GM21723 (cell line): ENCODE results near the gene PPP1R3F.

Experiments
- ATAC-seq: cut with Tn5 transposase; IDR thresholded peaks from one replicate; pipeline ENCODE4 v1.9.1; 2021; ENCODE audit warnings: mild to moderate bottlenecking, moderate library complexity; ENCODE audit not compliant: unreplicated experiment

The PPP1R3F gene

DNA sequence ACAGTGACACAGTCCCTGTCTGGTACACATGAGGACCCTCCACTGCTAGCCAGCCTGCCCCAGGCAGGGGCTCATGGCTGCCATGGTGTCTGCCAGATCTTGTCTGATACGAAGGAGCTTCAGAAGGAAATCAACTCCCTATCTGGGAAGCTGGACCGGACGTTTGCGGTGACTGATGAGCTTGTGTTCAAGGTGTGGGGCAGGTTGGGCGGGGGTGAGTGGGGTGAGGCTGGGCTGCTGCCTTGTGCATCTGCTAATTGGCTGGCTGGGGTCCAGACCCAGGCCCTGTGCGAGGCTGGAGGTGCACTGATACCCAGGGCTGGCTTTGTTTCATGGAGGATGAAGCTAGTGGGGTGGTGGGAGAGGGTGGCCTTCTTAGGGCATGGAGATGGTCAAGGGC, 20.5 kb upstream of the PPP1R3F start:
- ATAC-seq, result no peak

DNA sequence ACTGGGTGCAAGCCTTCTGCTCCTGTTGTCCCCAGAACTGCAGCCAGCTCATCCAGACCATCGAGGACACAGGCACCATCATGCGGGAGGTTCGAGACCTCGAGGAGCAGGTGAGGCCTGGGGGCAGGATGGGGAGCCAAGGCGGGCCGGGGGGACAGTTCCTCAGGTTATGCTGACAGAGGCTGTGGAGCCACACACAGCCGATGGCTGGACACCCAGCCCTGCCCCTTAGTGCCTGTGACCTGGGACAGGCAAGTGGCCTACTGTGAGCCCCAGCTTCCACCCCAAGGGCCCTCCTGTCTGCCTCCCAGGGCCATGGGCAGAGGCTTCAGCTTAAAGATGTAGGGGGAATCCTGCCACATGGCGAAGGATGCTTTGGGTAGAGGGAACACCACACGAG, 20.0 kb upstream of the PPP1R3F start:
- no peak for ATAC-seq

DNA sequence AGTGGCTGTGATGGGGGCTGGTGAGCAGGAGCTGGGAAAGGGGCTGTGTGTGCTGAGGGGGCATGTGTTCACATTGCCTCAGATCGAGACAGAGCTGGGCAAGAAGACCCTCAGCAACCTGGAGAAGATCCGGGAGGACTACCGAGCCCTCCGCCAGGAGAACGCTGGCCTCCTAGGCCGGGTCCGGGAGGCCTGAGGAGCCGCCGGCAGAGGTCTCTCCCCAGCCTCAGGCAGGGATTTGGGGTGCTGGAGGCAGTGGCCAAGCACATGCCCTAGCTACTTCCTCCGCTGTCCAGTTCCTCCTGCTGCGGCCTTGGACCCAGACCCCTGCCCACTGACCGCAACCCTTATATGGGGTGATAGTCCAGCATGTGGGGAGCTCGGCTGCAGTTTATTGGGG, 19.5 kb upstream of the PPP1R3F start:
- ATAC-seq, result no peak

DNA sequence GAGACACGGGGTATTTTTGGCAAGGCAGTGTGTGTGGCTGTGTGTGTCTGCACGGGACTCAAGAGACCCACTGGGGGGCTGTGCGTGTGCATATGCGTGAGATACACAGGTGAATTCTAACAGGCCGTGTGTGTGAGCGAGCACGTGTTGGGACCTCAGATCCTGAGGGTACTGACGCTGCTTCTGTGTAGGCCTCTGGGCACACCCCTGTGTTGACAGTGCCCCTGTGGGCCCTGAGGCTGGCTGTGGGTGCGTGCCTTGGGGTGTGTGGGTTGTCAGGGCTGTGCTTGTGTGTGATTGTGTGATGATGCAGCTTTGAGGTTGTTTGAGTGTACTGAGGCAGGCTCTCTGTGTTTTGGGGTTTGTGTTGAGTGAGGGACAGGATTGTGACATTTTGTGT, 19.0 kb upstream of the PPP1R3F start:
- no peak for ATAC-seq

DNA sequence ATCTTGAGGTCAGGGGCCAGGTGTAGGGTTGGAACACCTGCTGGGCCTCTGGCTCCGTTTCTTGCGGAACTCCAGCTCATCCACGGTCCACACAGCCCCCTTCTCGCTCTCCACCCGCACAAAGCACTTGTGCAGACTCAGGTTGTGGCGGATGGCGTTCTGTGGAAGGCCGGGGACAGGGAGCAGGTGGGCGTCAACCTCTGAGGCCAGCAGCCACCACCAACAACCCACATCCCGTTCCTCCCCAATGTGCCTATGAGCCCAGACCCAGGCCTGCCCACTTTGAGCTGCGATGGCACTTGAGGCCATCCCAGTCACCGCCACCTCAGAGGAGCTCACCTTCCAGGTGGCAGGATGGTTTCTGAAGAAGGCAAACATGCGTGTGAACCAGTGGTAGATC, 18.3 kb upstream of the PPP1R3F start:
- no peak for ATAC-seq

DNA sequence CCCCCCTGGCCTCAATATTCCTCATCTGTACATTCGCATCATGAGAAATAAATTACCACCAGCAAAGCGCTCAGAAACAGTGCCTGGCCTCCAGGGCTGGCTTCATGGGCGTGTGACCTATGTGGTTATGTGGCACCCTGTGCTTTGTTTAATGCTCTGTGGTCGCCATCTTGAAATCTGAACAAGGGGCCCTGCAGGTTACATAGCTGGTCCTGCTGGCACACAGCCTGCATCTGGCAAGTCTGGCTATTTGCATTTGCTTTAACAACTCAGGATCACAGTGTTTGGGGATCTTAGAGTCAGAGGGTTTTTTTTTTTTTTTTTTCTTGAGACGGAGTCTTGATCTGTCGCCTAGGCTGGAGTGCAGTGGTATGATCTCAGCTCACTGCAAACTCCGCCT, 15.0 kb upstream of the PPP1R3F start:
- ATAC-seq, result no peak

DNA sequence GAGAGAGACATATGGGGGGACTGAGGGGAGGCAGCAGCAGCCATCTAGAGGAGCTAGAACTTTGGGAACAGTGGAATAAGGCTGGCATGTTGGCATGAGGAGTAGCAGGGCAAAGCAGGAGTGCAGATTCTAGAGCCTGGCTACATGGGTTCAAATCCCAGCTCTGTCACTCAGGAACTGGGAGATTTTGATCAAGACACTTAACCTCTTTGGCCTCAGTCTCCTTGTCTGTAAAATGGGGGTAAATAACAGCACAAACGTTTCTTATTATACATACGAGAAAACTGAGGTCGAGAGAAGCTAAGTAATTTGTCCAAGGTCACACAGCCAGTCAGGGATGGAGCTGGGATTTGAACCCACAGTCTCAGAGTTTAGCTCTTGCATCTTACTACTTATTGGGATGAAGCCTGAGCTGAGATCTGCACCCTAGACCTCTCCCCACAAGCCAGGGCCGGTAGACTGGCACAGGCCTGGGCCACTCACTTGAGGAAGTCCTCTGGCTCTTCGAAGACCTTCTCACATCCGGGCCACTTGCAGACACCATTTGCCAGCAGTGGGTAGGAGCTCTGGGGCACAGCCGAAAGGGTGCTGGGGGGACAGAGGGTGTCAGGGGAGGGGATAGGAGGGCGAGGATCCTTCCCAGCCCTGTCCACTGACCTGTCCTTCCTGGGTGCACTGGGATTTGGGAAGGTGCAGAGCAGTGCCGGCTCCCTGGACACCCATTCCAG, 13.2 kb upstream of the PPP1R3F start:
- no peak for ATAC-seq

DNA sequence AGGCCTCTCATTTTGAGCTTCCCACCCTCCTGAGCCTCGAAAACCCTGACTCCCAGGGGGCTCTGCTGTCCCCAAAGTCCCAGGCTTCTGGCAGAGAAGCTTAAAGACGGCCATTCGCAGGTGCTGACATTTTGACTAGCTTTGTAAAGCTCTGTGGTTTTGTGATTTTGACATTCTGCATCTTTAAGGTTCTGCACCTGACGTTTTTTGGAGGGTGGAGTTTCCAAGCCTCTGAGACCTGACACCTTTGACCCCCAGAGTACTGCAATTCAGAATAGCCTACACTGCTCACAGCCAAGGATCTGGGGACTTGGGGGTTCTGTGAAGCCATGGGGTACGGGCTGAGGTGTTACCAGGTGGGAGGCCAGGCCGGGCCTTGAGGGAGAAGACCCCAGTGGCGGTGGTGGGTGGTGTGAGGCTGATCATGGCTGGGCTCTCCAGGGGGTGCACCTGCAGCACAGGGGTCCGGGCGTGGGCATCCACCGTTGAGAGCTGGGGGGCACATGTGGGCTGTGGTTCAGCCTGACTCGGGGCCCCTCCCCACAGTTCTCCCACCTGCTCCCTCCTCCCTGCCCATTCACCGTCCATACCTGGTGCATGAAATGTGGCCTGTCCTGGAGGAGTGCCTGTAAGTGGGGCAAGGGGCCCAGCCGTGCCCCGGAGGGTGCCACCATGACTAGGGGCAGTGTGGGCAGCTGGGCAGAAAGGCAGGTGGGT, 12.4 kb upstream of the PPP1R3F start:
- no peak for ATAC-seq

DNA sequence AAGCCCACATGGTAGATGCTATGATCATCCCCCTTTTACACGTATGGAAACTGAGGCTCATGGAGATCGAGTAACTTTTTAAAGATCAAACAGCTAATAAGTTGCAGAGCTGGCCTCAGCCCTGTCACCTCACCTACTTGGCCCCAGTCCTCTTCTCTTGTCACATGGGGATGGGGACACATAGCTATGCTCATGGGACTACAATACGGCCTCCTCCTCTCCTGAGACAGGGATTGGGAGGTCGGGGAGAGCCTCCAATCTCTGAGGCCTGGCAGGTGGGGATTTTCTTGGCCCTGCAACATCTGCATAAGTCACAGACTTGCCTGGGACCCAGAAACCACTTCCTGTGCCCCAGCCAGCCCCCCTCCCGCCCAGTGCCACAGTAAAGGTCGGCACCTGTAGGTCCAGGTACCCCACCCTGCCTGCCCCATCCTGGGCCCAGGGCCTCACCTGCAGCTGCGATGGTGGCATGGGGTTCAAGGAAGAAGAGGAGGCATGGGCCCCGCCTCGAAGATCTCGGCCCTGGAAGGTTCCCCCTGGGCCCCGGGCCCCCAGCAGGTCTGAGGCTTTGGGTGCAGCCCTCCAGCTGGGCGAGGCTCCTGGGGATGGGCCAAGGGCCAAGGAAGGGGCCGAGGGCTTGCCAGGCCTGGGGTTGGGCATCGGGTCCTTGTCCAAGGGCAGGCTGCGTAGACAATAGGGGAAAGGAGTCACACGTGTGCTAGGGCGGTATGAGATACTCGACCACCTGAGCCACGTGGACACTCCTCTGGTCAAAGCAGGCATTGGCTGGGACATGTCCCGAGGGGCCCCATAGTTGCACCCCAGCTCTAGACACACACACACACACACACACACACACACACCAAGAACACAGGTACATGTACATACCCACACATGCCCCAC, 11.5 kb upstream of the PPP1R3F start:
- no peak for ATAC-seq

DNA sequence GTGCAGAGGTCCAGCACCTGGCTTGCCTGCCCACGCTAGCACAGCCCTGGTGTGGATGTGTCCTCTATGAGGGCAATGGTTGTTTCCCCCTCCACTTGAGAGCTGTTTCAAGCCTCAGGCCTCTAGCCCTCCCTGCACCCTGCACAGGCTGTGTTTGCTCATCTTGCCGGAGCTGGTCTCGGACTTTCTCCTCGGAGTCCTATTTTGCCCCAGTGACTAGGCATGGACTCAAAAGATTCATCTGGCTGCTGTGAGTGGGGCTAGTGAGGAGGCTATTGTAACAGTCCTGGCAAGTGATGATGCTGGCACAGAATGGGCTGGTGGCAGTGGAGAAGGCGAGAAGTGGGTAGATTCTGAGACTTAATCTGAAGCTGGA, 10.9 kb upstream of the PPP1R3F start:
- ATAC-seq, result no peak

DNA sequence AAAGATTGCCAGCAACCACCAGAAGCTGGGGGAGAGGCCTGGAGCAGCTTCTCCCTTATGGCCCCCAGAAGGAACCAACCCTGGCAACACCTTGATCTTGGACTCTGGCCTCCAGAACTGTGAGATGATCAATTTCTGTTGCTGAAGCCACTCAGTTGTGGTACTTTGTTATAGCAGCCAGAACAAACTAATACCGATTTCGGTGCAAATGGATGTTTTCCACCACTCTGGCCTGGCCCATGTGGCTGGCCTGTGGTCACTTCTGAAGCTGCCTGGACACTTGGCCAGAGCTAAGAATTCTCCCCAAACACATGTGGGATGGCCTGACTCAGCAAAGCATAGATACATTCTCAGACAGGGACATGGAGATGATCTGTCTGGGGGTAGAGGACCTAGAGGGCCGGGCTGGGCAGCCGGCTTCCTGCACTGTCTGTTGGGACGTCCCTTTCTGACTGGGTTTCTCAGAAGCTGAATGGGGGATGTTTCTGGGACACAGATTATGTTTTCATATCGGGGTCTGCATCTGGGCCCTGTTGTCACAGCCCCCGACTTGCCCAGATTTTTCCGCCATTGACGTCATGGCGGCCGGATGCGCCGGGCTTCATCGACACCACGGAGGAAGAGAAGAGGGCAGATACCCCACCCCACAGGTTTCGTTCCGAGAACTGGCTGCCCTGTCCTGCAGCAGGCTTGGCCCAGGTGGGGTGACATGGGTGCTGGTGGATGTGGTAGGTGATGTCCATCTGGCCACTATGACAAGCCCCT, 9.2 kb upstream of the PPP1R3F start:
- no peak for ATAC-seq

DNA sequence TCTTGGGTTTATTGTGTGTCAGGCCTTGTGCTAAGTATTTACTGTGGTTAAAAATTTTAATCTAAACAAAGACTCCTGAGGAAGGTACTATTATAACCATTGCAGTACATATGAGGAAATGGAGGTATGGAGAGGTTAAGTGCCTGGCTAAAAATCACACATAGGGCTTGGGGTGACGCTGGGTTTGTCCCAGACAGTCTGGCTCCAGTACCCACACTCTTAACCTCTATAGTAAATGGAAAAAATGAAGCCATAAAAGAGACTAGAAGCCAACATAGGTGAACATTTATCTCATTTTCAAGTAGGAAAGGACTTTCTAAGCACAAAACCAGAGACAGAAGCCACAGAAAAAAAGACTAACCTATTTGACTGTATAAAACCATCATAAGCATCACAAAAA, 7.0 kb upstream of the PPP1R3F start:
- ATAC-seq, result no peak

DNA sequence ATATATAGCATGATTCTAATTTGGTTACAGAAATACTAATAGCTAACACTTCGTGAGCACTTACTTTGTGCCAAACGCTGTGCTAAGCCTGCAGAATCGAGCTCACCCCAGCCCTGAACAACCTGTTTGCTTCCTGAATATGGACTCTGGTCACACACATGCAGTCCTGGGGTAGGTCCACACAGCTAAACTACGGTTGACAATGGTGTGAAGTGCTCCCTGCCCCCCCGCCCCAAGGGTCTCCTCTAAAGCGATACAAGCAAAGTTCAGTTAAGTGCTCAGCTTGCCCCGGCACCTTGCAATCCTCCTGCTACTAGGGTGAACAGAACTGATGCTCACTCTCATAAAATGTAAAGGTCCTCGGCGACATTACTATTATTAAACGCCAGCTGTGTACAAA, 6.0 kb upstream of the PPP1R3F start:
- ATAC-seq, result no peak

DNA sequence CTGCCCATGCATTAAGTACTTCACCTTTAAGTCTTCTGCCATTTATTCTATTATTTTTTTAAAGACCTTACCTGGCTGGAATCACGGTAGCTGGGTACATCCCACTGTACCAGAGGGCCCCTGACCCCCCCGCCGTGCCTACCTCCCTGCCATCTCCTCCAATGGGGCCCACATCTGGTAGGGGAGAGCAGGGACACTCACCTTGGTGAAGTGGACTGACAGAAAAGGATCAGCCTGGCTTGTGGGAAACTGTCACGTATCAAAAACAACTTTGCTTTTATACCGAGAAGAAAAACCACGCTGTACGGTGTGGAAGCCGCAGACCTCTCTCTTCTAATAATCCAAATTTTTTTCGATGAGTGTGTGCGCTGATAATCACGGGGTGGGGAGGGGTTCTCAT, 5.1 kb upstream of the PPP1R3F start, which contains the start of gene FOXP3:
Gene FOXP3, minus strand, starts transcription at position 251 of the 400 bp plus-strand sequence. CDS start 6,205 bp downstream, outside the sequence.
- no peak for ATAC-seq

DNA sequence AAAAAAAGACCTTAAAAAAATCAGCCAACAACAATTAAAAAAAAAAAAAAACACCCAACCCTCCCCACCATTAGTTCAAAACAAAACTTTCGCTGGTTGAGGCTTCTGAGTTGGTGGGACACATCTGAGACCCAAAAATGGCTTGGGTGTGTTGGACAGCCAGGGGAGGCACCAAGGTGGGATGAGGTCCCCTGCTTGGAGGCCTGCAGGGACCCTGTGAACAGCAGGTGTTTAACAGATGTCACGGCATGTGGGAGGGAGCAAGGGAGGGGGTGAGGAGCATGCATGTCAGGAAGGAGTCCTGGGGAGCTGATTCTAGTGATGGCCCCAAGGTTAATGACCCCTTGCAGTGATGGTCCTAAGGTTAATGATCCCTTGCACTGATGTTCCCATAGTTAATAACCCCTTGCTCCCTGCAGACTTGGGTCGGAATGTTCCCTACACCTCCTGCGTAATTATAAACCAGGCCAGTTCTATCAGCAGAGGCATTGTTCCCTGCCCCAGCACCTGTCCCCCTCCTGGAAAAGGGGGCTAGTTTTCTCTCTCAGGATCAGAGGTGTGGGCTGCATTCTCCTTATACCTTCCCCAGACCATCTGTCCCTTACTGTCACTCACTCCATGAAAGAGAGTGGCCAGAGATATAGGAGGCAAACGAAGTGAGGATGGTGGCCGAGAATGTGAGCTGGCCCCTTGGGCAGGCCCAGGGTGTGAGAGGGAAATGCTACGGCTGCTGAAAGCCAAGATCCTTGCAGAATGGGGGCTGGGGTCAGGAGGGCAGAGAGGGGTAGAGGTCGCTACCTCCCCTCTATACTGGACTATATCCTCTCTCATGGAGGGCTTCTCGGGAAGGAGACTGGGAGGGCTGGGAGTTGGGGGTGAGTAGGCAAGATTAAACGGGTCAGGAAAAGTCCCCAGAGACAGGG, 2.8 kb upstream of the PPP1R3F start:
- no peak for ATAC-seq

DNA sequence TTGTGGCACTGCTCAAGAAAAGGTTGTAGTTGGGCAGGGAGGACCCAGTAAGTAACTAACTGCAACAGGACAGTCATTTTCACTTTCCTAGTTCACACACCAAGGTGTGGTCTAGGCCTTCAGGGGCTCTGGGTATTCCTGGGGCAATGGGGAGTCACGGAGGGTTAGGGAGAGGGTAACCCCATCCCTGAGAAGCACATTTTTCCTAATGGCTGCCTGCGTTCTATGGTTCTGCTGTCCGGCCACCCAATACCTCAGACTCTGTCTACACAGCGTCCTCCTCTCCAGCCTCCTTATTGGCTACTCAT, 937 bp upstream of the PPP1R3F start:
- ATAC-seq, result no peak

DNA sequence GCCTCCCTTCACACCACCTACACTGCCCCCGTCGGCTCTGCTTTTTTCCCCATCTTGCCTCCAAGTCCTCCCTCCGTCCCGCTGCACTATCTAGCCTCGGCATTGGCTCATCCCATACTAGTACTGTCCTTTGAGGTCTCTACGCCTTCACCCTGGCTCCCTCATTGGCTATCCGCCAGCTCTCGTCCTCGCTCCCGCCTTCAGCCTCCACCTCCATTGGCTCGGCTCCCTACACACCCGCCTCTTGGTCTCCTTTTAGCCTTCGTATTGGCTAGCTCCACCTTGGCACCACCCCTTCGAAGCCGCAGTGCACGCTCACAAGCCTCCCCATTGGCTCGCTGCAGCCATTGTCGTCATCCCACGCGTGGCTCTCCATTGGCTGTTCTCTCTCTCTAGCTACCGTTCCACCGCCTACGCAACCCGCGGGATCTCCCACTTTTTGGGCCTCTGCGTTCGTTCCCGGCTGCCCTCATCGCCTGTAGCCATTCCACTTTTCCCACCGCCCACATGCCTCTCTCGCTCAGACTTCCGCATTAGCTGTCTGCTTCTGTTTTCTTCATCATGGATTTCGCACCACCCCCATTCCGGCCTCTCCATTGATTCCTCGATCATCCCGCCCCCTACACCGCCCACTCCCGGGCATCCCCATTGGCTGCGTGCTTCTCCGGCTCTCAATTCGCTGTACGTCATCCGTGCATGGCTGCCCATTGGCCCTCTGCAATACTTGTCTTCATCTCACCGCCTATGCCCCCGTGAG, 405 bp upstream of the PPP1R3F start:
- peak; percentile 87 for ATAC-seq

DNA sequence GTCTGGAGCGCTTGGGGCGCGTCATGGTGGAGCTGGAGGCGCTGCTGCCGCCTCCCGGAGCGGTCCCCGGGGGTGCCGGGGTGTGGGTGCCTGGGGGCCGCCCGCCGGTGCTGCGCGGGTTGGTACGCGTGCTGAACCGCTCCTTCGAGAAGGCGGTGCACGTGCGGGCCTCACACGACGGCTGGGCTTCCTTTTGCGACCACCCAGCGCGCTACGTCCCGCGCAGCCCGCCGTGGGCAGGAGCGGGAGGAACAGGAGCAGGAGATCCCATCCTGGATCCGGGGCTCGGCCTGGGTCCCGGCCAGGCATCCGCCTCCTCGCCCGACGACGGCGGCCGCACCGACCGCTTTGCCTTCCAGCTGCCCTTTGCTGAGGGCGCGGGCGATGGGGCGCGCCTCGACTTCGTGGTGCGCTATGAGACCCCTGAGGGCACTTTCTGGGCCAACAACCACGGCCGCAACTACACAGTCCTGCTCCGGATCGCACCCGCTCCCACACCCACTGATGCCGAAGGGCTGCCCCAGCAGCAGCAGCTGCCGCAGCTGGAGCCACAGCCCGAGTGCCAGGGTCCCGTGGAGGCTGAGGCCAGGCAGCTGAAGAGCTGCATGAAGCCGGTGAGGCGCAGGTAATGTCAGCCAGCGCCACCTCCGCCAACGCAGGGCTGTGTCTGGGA, 792 bp downstream of the PPP1R3F start:
- no peak for ATAC-seq

DNA sequence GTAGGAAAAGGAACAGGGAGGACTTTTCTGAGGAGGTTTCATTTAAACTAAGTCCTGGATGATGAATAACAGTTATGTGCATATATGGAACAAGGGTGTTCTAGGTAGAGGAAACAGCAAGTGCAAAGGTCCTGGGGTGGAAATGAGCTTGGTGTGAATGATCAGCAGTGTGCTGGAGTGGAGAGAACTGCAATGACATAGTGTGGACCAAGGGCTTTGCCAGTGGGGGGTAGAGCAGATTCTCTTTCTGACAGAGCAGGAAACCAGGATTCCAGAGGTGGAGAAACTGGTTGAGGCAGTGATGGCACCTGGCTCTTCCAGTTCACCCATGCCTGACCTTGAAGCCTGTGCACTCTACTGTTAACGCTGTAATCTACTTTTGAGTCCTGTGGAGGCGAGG, 1.7 kb downstream of the PPP1R3F start:
- ATAC-seq, result no peak
